ENCODE data around the gene PSTK.

The PSTK gene

GRCh38 chr10:123021517-123021916, 41.3 kb downstream of the PSTK start:
- DNase-seq = no peak

- no peak for DNase-seq
Observed at GRCh38 chr10:123024540-123024939, 44.3 kb downstream of the PSTK start.

GRCh38 chr10:123026302-123026701, 46.1 kb downstream of the PSTK start:
- no peak for DNase-seq

GRCh38 chr10:123027861-123028260, 47.7 kb downstream of the PSTK start:
- DNase-seq = no peak

- no peak for DNase-seq
Observed at GRCh38 chr10:123031124-123031523, 50.9 kb downstream of the PSTK start.

GRCh38 chr10:123034332-123034731, 54.1 kb downstream of the PSTK start:
- no peak for DNase-seq

GRCh38 chr10:123035467-123036086, 55.4 kb downstream of the PSTK start:
- no peak for DNase-seq

- no peak for DNase-seq
Observed at GRCh38 chr10:123038782-123039631, 58.8 kb downstream of the PSTK start.

- DNase-seq = no peak
Observed at GRCh38 chr10:123039632-123039930, 59.4 kb downstream of the PSTK start.

Data from NCI-H2171 treated with DMSO at 0.1 percent for 48 hours (cell line).